Measurements from ENCODE around the gene ATRIP.

DNA sequence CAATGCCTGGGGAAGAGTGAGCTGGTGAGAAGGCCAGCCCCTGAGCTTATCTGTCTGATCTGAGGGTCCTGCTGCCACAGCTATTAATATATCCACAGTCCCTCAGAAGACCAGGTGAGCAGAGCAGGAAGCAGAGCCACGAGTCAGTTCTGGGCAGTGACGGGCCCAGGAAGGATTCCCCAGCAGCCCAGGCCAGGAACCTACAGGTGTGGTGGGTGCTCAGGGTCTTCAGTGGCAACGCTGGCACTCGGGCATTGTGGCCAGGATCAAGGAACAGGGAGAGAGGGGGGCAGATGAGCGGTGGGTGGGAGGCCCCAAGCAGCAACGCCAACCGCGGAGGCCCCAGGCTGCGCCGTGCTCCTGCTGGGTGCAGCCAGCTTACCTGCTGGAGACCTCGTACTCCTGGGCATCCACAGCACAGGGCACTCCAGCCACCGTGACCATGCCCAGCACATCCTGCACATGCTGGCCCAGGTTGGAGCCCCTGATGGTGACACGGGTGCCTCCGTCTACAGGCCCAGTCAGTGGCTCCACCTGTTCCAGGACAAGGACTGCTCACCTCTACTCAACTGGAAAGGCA lies 28.9 kb upstream of the ATRIP start:
- TF ChIP-seq, protein P1, sequence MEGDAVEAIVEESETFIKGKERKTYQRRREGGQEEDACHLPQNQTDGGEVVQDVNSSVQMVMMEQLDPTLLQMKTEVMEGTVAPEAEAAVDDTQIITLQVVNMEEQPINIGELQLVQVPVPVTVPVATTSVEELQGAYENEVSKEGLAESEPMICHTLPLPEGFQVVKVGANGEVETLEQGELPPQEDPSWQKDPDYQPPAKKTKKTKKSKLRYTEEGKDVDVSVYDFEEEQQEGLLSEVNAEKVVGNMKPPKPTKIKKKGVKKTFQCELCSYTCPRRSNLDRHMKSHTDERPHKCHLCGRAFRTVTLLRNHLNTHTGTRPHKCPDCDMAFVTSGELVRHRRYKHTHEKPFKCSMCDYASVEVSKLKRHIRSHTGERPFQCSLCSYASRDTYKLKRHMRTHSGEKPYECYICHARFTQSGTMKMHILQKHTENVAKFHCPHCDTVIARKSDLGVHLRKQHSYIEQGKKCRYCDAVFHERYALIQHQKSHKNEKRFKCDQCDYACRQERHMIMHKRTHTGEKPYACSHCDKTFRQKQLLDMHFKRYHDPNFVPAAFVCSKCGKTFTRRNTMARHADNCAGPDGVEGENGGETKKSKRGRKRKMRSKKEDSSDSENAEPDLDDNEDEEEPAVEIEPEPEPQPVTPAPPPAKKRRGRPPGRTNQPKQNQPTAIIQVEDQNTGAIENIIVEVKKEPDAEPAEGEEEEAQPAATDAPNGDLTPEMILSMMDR (IDR thresholded peaks at IDR 0.05): no peak
- TF ChIP-seq POLR2A (IDR thresholded peaks at IDR 0.05): no peak

All from uterus (tissue), 2 donors.